Parathyroid adenoma (tissue), 2 donors: Measurements from ENCODE around the gene RADIL.
"Not testable (repeated sequence)": the region's sequence is repeated elsewhere in the genome, so short reads cannot be mapped to it uniquely, and the experiment has no call there.

Experiments used
- H2AFZ ChIP-seq: fragments of 300-600 bp; sonication (generic); one replicate; pipeline ENCODE4 v1.7.0; 2017; ENCODE audit warnings: antibody characterized with exemption, mild to moderate bottlenecking
- H3K27ac ChIP-seq: fragments of 300-600 bp; sonication (generic); one replicate; pipeline ENCODE4 v1.7.0; 2017
- H3K27me3 ChIP-seq: fragments of 300-600 bp; sonication (generic); one replicate; pipeline ENCODE4 v1.7.0; 2017; ENCODE audit warnings: low read length; ENCODE audit not compliant: control insufficient read depth, insufficient read depth
- H3K36me3 ChIP-seq: fragments of 300-600 bp; sonication (generic); one replicate; pipeline ENCODE4 v1.7.0; 2017; ENCODE audit warnings: low read length; ENCODE audit not compliant: control insufficient read depth, insufficient read depth
- H3K4me1 ChIP-seq: fragments of 300-600 bp; sonication (generic); one replicate; pipeline ENCODE4 v1.7.0; 2017; ENCODE audit warnings: control low read depth
- H3K4me2 ChIP-seq: fragments of 300-600 bp; sonication (generic); one replicate; pipeline ENCODE4 v1.7.0; 2017; ENCODE audit warnings: low read length
- H3K4me3 ChIP-seq: fragments of 300-600 bp; sonication (generic); one replicate; pipeline ENCODE4 v1.7.0; 2017; ENCODE audit warnings: low read depth, low read length
- H3K79me2 ChIP-seq: fragments of 300-600 bp; sonication (generic); one replicate; pipeline ENCODE4 v1.7.0; 2017; ENCODE audit warnings: control low read depth
- H3K9ac ChIP-seq: fragments of 300-600 bp; sonication (generic); one replicate; pipeline ENCODE4 v1.7.0; 2017; ENCODE audit warnings: mild to moderate bottlenecking
- H3K9me3 ChIP-seq: fragments of 300-600 bp; sonication (generic); one replicate; pipeline ENCODE4 v1.7.0; 2017; ENCODE audit warnings: low read length; ENCODE audit not compliant: control insufficient read depth
- TF ChIP-seq, protein P1 (sequence below): fragments of 300-600 bp; sonication (generic); IDR thresholded peaks from one replicate; pipeline ENCODE4 v1.7.0; 2017; ENCODE audit warnings: antibody characterized with exemption, mild to moderate bottlenecking
- donor health status: primary hyperparathyroidism.

RADIL gene

GRCh38 chr7:4805110-4805983 lies 78.2 kb downstream of the RADIL start:
- H3K9ac ChIP-seq, result no peak overlapping the region
- no peaks in the 10 kb centered on the region for H3K9me3 ChIP-seq
- H2AFZ ChIP-seq, result no peak overlapping the region
- no peaks in the 10 kb centered on the region for H3K27me3 ChIP-seq
- H3K4me3 ChIP-seq, result no peak overlapping the region
- H3K79me2 ChIP-seq, result no peaks in the 10 kb centered on the region
- no peak overlapping the region for H3K4me2 ChIP-seq
- TF ChIP-seq, protein P1, sequence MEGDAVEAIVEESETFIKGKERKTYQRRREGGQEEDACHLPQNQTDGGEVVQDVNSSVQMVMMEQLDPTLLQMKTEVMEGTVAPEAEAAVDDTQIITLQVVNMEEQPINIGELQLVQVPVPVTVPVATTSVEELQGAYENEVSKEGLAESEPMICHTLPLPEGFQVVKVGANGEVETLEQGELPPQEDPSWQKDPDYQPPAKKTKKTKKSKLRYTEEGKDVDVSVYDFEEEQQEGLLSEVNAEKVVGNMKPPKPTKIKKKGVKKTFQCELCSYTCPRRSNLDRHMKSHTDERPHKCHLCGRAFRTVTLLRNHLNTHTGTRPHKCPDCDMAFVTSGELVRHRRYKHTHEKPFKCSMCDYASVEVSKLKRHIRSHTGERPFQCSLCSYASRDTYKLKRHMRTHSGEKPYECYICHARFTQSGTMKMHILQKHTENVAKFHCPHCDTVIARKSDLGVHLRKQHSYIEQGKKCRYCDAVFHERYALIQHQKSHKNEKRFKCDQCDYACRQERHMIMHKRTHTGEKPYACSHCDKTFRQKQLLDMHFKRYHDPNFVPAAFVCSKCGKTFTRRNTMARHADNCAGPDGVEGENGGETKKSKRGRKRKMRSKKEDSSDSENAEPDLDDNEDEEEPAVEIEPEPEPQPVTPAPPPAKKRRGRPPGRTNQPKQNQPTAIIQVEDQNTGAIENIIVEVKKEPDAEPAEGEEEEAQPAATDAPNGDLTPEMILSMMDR, result no peak
- H3K36me3 ChIP-seq, result no peaks in the 10 kb centered on the region
- H3K27ac ChIP-seq, result no peak overlapping the region
- no peaks in the 10 kb centered on the region for H3K4me1 ChIP-seq

GRCh38 chr7:4803397-4804241 lies 79.9 kb downstream of the RADIL start:
- Histone ChIP-seq H3K36me3 (no peaks in the 10 kb centered on the region), H2AFZ (no peak overlapping the region), H3K4me2 (no peak overlapping the region), H3K27ac (no peak overlapping the region), H3K27me3 (no peaks in the 10 kb centered on the region), H3K9me3 (no peaks in the 10 kb centered on the region), H3K9ac (no peak overlapping the region), H3K79me2 (no peaks in the 10 kb centered on the region), H3K4me1 (no peaks in the 10 kb centered on the region), H3K4me3 (no peak overlapping the region)
- TF ChIP-seq, protein P1, result no peak

DNA sequence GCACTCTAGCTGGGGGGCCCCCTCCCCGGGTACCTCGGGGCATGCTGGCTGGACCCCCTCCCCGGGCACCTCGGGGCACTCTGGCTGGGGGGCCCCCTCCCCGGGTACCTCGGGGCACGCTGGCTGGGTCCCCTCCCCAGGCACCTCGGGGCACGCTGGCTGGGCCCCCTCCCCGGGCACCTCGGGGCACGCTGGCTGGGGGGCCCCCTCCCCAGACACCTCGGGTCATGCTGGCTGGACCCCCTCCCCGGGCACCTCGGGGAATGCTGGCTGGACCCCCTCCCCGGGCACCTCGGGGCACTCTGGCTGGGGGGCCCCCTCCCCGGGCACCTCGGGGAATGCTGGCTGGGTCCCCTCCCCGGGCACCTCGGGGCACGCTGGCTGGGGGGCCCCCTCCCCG lies 80.9 kb downstream of the RADIL start:
- not testable (repeated sequence) for H3K9ac ChIP-seq, H3K27ac ChIP-seq, H3K4me2 ChIP-seq

GRCh38 chr7:4801839-4802231 lies 81.7 kb downstream of the RADIL start:
- Histone ChIP-seq H3K79me2 (no peaks in the 10 kb centered on the region), H3K27ac (no peak overlapping the region), H2AFZ (no peak overlapping the region), H3K36me3 (no peaks in the 10 kb centered on the region), H3K4me3 (no peak overlapping the region), H3K4me2 (no peak overlapping the region), H3K4me1 (no peaks in the 10 kb centered on the region), H3K9ac (no peak overlapping the region), H3K9me3 (no peaks in the 10 kb centered on the region), H3K27me3 (no peaks in the 10 kb centered on the region)
- TF ChIP-seq, protein P1, result no peak

More for the DNA sequence above, 80.9 kb downstream of the RADIL start:
- H3K36me3 ChIP-seq, H3K4me1 ChIP-seq, H2AFZ ChIP-seq, H3K79me2 ChIP-seq, H3K9me3 ChIP-seq, H3K27me3 ChIP-seq, H3K4me3 ChIP-seq: not testable (repeated sequence)
